H1 (cell line): ENCODE results near the gene NMUR1. TPM values are rescaled to one million over a fixed set of nuclear protein-coding genes. Genes with fewer than 3 reads are reported as not detected.

Experiments
- polyA plus RNA-seq, 7 experiments: library from polyadenylated mRNA; depleted of rRNA in 3 of 7; stranded (reverse) in 5 of 7; unstranded in 2 of 7; fragments of >200 nt in 5 of 7; fragments of 200-250 nt in 2 of 7; gene quantifications; 1 replicate in 5 of 7; 2 replicates in 1 of 7; 4 replicates in 1 of 7; pipeline versions ENCODE4 v1.2.1 to v1.2.3, GENCODE V29; 2011 to 2013; ENCODE audit warnings: missing spikeins in 2 of 7, mixed read lengths in 2 of 7
- total RNA-seq: library from RNA; stranded (reverse); fragmentation: NEBNext Ultra II Directional; extraction: Animal tissue kit (Norgen Biotek cat#: 25700); gene quantifications from 2 replicates; pipeline ENCODE4 v1.2.1, GENCODE V29; 2021
- TF ChIP-seq, protein P1 (sequence below): fragments of 300-600 bp; sonication (generic); IDR thresholded peaks from 2 replicates; pipeline ENCODE4 v1.7.1; 2012; ENCODE audit warnings: low read length, moderate library complexity, mild to moderate bottlenecking, inconsistent platforms; ENCODE audit not compliant: insufficient replicate concordance

Gene NMUR1
- total and polyA plus RNA-seq, 2 of the 8 experiments (the other 6 are each of a cell fraction or from before 2014, with no cell fraction given), result 0.56 to 1.5 TPM

DNA sequence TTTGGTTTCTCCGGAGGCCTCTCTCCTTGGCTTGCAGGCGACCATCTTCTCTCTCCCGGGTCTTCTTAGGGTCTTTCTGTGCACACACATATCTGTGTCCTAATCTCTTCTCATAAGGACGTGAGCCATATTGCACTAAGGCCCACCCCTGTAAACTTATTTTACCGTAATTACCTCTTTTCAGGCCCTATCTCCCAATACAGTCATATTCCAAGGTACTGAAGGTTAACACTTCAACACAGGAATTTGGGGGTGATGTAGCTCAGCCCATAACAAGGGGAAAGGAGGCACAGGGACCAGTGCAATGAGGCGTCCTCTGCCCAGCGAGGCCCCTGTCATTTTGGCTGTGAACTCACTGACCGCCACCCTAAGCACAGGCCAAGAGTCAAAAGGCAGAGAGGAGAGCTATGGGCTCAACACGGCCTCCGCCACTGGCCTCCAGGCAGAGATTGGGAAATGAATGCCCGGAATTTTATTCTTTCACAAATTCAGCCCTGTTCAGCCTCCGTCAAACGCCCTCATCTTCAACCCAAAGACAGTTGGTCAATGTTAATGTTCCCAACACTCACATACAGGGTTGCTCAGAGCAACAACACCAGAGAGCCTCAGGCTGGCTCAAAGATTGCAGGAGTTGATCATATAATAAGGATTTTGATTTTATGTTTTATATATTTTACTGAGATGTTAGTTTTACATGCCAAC, 15.9 kb upstream of the NMUR1 start (continued):
- TF ChIP-seq, protein P1, sequence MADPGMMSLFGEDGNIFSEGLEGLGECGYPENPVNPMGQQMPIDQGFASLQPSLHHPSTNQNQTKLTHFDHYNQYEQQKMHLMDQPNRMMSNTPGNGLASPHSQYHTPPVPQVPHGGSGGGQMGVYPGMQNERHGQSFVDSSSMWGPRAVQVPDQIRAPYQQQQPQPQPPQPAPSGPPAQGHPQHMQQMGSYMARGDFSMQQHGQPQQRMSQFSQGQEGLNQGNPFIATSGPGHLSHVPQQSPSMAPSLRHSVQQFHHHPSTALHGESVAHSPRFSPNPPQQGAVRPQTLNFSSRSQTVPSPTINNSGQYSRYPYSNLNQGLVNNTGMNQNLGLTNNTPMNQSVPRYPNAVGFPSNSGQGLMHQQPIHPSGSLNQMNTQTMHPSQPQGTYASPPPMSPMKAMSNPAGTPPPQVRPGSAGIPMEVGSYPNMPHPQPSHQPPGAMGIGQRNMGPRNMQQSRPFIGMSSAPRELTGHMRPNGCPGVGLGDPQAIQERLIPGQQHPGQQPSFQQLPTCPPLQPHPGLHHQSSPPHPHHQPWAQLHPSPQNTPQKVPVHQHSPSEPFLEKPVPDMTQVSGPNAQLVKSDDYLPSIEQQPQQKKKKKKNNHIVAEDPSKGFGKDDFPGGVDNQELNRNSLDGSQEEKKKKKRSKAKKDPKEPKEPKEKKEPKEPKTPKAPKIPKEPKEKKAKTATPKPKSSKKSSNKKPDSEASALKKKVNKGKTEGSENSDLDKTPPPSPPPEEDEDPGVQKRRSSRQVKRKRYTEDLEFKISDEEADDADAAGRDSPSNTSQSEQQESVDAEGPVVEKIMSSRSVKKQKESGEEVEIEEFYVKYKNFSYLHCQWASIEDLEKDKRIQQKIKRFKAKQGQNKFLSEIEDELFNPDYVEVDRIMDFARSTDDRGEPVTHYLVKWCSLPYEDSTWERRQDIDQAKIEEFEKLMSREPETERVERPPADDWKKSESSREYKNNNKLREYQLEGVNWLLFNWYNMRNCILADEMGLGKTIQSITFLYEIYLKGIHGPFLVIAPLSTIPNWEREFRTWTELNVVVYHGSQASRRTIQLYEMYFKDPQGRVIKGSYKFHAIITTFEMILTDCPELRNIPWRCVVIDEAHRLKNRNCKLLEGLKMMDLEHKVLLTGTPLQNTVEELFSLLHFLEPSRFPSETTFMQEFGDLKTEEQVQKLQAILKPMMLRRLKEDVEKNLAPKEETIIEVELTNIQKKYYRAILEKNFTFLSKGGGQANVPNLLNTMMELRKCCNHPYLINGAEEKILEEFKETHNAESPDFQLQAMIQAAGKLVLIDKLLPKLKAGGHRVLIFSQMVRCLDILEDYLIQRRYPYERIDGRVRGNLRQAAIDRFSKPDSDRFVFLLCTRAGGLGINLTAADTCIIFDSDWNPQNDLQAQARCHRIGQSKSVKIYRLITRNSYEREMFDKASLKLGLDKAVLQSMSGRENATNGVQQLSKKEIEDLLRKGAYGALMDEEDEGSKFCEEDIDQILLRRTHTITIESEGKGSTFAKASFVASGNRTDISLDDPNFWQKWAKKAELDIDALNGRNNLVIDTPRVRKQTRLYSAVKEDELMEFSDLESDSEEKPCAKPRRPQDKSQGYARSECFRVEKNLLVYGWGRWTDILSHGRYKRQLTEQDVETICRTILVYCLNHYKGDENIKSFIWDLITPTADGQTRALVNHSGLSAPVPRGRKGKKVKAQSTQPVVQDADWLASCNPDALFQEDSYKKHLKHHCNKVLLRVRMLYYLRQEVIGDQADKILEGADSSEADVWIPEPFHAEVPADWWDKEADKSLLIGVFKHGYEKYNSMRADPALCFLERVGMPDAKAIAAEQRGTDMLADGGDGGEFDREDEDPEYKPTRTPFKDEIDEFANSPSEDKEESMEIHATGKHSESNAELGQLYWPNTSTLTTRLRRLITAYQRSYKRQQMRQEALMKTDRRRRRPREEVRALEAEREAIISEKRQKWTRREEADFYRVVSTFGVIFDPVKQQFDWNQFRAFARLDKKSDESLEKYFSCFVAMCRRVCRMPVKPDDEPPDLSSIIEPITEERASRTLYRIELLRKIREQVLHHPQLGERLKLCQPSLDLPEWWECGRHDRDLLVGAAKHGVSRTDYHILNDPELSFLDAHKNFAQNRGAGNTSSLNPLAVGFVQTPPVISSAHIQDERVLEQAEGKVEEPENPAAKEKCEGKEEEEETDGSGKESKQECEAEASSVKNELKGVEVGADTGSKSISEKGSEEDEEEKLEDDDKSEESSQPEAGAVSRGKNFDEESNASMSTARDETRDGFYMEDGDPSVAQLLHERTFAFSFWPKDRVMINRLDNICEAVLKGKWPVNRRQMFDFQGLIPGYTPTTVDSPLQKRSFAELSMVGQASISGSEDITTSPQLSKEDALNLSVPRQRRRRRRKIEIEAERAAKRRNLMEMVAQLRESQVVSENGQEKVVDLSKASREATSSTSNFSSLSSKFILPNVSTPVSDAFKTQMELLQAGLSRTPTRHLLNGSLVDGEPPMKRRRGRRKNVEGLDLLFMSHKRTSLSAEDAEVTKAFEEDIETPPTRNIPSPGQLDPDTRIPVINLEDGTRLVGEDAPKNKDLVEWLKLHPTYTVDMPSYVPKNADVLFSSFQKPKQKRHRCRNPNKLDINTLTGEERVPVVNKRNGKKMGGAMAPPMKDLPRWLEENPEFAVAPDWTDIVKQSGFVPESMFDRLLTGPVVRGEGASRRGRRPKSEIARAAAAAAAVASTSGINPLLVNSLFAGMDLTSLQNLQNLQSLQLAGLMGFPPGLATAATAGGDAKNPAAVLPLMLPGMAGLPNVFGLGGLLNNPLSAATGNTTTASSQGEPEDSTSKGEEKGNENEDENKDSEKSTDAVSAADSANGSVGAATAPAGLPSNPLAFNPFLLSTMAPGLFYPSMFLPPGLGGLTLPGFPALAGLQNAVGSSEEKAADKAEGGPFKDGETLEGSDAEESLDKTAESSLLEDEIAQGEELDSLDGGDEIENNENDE, result peak; percentile 79
